HL-60/S4 (cell line): ENCODE data around the gene OR51B5.
"Not testable (repeated sequence)": the region's sequence is repeated elsewhere in the genome, so short reads cannot be mapped to it uniquely, and the experiment has no call there.

Source experiments
- in situ Hi-C: fragments of 300-500 bp; cut with MboI; formaldehyde crosslinking; loops from 2 replicates; pipeline ENCODE4 v1.14.3; 2022; ENCODE audit warnings: low sequenced_read_pairs

The OR51B5 gene, protein sequence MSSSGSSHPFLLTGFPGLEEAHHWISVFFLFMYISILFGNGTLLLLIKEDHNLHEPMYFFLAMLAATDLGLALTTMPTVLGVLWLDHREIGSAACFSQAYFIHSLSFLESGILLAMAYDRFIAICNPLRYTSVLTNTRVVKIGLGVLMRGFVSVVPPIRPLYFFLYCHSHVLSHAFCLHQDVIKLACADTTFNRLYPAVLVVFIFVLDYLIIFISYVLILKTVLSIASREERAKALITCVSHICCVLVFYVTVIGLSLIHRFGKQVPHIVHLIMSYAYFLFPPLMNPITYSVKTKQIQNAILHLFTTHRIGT

DNA sequence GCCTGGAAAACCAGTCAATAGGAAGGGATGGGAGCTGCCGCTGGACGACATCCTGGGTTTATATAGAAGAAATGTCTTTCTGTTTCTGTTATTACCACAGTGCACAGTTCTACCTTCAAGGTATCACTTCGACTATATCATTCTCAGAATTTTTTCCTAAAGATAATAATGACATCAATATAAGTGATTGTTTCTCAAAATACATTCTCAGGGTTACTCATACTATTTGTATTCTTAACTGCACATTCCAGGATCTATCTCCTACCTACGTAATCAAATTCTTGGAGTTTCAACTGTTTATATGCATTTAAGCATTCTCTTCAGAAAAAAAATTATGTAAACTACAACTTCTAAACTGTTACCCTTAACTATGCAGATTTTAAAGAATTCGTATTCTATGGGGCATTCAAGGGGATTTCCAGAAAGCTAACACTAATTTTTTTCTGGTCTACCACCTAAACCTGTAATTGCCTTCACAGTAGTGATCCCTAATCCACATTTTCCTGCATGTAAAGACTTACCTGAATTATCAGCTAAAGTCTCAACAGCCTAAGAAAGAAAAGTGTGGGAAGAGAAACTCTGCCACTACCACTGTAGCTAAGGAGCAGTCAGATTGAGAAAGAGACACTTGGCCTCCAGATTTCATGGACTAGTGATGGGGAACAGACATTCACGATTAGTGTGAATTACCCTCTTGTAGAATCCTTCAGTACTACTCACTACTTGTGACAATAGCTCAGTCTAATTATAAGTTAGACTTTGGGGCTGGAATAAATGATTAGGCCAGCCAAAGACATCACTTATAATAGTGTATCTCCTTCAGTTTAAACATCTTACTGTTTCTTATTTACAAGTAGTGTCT lies at the start of gene OR51B5:
Gene OR51B5 (minus strand): TSS at position 51 of the 862 bp plus-strand sequence. CDS start 0 bp downstream, at position 51.
- in situ Hi-C loops, result no loop called here

DNA sequence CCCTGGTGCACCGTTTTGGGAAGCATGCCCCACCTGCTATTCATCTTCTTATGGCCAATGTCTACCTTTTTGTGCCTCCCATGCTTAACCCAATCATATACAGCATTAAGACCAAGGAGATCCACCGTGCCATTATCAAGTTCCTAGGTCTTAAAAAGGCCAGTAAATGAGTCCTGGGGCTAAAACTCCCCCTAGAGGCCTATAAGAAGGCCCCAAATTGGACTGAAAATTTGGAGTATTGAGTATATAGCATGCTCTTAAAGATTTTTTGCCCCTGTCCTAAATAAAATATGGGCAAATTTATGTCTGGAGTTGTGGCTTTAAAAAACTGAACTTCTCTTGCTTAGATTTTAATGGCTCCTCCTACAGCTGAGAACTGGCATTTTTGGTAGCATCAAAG lies 46.9 kb upstream of the OR51B5 start:
- in situ Hi-C loops, result no loop called here

DNA sequence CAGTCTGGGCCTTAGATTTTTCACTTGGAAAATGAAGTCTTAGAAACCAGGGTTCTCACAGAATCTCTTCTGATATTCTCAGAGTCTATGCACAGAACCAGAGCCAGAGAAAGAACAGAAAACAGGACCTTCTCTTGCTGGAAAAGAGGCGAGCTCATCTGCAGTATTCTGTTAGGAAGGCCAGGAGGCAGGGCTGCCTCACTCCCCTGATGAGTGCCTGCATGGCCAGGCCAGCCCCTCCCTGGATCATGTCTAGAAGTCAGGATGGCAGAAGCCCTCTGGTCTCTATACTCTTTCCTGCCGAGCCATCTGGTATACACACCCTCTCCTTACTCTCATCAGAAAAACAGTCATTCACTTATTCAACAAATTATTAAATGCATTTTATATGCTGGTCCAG lies 41.0 kb upstream of the OR51B5 start:
- in situ Hi-C loops, result no loop called here

DNA sequence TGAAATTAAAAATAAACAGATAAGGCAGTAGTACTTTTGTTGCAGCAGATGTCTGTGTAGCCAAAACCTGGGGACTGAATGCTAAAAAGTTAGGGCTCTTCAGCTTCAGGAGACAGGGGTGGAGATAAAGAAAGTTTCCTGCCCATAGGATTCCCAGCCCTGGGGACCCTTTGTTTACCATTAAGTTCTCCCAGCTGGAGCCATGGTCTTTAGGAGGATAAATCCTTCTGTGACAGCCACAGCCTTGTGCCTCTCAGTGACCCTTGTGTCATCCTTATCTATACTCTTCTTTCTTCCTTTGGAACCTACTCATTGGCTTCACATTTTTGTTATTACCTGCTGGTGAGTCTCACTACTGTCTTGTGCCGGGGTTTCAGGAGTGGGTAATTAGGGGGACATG lies 40.3 kb upstream of the OR51B5 start, which contains the start of gene OR51M1:
Gene OR51M1 (plus strand): TSS at position 237 of the 400 bp plus-strand sequence. CDS start 5,587 bp downstream, outside the sequence.
- in situ Hi-C loops, result no loop called here

DNA sequence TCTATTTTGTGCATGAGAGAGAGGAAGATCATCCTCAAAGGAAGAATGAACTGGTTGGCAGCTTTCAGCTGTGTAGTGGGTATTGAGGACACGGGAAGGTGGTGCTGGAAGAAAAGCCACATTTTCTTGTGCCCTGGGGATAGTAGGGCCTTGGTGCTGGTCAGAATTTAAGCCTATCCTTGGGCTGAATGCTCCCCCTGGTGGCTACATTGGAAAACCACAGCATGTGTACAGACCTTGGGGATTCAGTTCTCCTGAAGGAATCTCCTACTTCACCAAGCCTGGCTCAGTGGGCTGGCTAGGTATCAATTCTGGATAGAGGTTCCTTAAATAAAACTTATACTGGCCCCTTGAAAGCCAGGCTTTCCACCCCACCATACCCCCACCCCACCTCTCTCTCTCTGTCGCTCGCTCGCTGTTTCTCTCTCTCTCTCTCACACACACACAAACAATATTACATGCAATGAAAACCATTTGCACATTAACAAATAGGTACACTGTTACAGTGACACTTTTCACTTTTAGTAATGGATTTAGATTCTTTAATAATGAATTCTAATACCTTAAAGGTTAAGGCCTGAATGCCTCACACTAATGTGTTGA lies 37.5 kb upstream of the OR51B5 start:
- in situ Hi-C loops, result no loop called here

DNA sequence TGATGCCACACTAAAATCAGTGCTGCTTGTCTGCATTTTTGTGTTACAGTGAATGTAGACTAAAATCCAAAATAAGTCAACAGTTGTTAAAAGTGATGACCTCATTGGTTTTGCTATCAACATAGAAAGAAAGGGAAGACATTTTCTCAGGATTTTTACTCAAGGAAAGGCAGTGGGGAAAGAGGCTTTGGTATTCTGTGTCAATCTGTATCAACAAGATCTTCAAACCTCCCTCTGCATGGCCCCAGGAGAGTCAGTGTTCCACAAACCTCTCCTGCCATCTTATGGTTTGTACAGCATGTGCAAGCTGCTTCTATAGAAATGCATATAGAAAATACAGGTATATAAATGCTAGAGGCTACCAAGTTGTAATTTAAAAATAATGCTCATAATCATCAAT lies 26.5 kb upstream of the OR51B5 start:
- in situ Hi-C loops, result no loop called here

DNA sequence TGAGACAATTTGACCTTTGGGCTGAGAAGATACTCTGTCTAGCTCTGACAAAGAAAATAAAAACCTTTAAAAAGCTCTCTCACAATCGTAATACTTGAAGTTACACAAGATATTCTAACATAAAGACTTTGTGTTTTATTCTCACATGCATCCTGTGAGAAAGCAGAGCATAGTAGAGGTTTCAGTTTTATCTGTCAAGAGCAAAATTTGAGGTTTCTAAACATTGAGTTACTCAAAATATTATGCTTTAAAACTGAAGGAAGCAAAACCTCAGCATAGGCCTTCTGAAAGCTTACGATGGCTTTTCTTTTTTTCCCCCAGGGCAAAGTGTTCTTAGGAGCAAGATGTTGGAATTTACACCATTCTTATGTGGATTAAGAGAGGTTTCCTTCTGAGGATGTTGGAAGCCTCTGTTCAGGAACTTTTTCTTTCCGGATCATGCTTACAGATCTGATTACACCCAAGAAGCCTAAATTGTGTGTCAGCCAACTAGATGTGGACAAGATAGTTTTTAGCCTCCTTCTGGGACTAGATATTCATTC lies 25.2 kb upstream of the OR51B5 start:
- in situ Hi-C loops, result no loop called here

DNA sequence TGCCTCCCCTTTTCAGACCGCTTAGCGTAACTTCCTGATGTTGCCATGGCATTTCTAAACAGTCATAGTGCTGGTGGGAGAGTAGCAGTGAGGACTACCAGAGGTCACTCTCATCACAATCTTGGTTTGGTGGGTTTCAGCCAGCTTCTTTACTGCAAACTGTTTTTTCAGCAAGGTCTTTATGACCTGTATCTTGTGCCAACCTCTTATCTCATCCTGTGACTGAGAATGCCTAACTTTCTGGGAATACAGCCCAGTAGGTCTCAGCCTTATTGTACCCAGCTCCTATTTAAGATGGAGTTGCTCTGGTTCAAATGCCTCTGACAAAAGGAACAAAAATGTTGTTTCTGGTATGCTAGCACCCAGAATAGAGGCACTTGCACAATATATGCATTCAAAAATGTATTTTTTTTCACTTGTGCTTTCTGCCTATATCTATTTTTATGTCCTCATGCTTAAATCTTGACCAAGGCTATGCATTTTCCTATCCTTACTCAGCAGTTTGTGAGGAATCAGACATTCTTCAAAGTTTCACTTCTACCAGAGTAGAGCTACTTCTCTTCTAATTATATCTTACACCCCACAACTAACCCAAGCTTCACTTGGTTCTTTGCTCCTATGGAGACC lies 24.2 kb upstream of the OR51B5 start:
- in situ Hi-C loops, result no loop called here

DNA sequence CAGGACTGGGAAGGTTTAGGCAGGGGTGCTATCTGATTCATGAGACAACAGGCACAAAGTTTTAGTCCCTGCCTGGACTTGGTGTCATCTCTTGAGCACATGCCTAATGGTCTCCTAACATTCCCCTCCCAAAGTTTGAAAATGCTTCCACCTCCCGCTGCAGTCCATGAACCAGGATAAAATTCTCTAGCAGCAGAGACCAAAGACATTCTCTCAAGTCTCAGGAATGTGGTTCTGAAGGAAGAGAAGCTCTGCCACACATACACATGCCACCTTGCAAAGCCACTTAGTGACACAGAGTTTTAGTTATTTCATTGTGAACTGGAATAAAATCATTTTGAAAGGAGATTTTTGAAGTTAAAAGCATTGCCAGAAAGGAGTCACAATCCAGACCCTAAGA lies 23.5 kb upstream of the OR51B5 start:
- in situ Hi-C loops, result no loop called here

DNA sequence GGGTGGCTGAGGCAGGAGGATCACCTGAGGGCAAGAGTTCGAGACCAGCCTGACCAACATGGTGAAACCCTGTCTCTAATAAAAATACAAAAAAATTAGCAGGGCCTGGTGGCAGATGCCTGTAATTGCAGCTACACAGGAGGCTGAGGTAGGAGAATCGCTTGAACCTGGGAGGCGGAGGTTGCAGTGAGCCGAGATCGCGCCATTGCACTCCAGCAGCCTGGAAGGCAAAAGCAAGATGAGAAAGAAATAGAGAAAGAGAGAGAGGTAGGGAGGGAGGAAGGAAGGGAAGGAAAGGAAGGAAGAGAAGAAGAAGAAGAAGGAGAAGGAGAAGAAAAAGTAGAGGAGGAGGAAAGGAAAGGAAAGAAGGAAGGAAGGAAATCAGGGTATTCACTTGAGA lies 23.0 kb upstream of the OR51B5 start:
- in situ Hi-C loops, result not testable (repeated sequence)

DNA sequence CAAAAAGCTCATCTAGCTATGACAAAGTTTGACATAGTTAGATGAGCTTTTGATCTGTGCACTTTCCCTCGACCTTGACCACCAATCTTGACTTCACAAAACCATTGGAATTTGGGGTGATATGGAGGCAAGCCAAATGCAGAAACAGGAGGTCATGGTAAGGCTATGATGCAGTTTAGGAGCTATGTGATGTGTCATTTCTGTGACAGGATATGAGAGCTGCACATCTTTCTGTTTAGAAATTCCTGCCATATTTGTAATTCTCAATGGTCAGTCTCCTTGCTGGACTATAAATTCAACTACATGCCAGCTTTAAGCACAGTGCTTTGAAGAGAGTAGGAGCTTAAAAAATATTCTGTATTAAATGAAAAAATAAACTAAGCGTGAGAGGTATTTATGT lies 20.9 kb upstream of the OR51B5 start:
- in situ Hi-C loops, result no loop called here

DNA sequence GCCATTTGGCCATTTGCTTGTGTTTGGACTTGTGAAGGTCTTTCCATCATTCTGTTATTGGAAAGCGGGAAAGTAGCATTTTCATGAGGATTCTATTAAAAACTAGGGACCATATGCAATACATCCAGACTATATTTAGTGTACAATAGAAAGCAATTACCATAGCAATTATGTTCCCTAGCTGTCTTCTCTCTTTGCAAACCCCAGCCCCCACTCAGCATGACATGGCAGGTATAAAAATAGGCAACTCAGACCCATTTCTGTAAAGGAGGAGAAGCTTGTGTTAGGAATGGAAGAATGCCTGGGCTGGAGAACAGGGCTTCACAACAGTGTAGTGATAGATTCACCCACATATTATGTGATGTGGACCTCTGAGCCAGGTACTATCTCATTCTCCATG lies 20.4 kb upstream of the OR51B5 start:
- in situ Hi-C loops, result no loop called here

DNA sequence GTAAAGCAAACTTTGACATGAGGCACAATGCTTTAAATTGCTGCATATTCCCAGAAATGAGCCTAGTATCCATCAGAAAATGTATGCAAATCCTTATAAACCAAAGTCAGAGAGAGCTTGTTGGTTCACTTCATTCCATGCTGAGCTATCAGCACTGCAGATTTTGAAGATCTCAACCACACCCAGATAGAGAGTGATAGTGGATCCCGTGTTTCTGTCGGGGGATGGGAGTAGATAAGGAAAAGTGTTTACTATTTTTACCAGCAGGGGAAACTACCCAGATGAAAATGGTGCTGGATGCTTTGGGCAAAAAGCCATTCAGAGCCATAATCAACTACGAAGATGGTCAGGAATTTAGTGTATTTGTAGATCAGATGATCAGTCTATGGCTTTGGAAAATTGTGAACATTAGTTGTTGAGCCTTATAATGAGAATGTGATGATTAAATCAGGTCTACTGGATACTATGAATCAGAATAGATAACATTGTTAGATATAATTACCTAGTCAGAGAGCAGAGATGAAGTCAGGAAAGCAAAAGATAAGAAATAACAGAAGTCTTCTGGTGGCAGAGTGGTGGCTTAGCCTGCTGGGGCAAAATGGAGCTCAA lies 18.8 kb upstream of the OR51B5 start:
- in situ Hi-C loops, result no loop called here

DNA sequence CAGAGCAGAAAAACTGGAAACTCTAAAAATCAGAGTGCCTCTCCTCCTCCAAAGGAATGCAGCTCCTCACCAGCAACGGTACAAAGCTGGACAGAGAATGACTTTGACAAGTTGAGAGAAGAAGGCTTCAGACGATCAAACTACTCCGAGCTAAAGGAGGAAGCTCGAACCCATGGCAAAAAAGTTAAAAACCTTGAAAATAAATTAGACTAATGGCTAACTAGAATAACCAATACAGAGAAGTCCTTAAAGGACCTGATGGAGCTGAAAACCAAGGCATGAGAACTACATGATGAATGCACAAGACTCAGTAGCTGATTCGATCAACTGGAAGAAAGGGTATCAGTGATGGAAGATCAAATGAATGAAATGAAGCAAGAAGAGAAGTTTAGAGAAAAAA lies 12.7 kb upstream of the OR51B5 start:
- in situ Hi-C loops, result not testable (repeated sequence)

DNA sequence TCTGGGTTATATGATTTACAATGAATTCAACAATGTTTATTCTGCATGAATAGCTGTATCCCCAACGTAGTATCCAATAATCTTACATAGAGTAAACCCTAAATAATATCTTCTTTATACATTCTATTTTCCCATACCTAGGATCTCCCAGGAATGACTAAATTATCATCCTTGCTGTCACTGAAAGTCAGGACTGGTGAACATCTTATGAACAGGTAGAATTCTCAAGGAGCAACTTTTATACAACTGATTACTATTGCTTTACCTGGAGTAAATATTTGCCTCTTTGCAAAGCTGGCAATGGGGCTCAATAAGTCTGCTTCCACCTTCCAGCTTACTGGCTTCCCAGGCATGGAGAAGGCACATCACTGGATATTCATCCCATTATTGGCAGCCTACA lies 7.9 kb upstream of the OR51B5 start, which contains the start of gene OR51B6:
Gene OR51B6 (plus strand): TSS at position 301 of the 400 bp plus-strand sequence. CDS start 0 bp downstream, at position 301.
- in situ Hi-C loops, result no loop called here

DNA sequence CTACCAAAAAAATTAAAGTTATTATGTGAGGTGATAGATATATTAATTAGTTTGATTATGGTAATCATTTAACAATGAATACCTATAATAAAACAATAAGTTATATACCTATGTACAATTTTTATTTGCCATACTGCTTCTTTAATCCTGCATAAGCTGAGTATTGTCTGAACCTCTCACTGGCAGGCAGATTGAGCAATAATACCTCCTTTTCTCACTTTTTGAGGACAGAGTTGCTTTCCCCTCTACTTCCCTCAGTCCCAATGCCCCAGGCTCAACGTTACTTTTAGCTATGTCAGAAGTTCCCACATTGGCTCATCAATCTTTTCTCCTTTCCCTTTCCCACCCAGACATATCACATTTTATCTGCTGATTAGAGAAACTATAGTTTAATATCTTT lies 6.2 kb upstream of the OR51B5 start:
- in situ Hi-C loops, result no loop called here

DNA sequence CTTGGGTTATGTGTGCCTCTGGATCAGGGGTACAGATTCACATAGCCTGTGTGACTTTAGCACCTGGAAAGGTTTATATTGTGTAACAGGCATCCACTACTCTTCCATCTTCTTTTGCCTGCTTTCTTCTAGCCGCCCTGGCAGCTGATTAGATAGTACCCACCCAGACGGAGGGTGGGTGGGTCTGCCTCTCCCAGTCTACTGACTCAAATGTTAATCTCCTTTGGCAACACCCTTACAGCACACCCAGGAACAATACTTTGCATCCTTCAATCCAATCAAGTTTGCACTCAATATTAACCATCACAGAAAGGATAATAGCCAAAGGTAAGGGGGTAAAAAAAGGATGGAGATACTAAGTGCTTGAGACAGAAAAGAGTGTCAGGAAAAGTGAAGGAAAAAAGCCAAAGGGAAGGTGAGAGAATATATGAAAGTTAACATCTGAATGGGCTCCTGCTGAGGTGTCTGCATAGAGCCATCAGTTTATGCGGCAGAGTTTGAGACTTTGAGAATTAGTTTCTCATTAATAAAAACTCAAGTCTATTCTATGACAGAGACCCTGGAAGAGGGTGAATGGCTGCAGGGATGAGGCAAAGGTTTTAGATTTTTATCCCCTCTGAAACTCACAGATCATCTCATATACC lies 5.3 kb upstream of the OR51B5 start:
- in situ Hi-C loops, result no loop called here

DNA sequence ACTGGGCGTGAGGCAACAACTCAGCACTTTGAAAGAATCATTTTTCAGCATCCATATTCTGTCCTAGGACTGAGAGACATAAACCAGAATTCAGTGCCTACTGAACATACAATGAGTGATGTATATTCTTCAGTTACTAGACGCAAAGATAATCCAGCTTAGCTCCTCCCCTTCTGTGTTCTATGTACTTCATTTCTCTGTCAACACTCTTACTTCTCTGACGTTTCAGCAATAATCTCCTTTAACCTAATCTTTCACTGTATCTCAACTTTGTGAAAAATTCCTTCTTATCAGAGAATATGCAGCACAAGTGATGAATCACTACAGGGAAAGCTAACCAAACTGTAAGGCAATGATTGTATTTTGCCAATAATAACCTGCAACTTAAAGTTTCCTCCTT lies 2.5 kb upstream of the OR51B5 start:
- in situ Hi-C loops, result no loop called here

DNA sequence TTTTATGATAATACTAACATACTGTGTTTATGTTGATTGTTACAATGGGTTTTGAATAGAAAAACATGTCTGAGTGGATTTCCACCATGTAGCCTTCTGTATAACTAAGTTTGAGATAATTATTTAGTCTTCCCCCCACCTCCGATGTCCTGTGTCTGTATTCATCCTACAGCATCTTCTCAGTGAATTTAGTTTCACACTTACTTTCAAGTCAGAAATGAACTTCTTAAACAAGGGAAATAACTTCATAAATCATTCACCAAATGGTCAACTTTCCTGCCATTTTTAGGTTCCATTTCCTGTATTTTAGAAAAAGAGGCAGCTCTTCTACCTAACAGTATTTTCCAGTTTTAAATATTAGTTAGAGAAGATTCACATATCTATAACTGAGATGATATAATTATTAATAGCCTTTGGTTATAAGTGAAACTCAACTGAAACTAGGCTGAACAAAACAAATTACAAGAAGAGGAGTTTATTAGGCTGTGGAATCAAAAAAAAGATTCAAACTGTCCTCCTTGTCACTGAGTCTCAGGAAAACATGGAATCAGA lies 3.5 kb downstream of the OR51B5 start:
- in situ Hi-C loops, result no loop called here

DNA sequence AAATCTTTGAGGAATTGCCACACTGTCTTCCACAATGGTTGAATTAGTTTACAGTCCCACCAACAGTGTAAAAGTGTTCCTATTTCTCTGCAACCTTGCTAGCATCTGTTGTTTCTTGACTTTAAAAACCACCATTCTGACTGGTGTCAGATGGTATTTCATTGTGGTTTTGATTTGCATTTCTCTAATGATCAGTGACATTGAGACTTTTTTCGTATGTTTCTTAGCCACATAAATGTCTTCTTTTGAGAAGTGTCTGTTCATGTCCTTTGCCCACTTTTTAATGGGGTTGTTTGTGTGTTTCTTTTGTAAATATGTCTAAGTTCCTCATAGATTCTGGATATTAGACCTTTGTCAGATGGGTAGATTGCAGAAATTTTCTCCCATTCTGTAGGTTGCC lies 6.1 kb downstream of the OR51B5 start:
- in situ Hi-C loops, result not testable (repeated sequence)
